ENCODE data around the gene IQCE.

GRCh38 chr7:2610898-2611297 is 52.1 kb downstream of the IQCE start:
- TF ChIP-seq EZH2phosphoT487 (IDR thresholded peaks at IDR 0.05; ENCODE audit: insufficient read depth, low read depth) (no peak), EZH2 (IDR thresholded peaks at IDR 0.05; ENCODE audit: insufficient read depth, poor library complexity, severe bottlenecking) (no peak)

All from GM23248 (cell line).